GM19035 (cell line): Measurements from ENCODE around the gene SULF2.

Source experiments
- ATAC-seq: cut with Tn5 transposase; IDR thresholded peaks from one replicate; pipeline ENCODE4 v1.9.1; 2021; ENCODE audit not compliant: unreplicated experiment

SULF2 gene

GRCh38 chr20:47672886-47673670, 112.2 kb downstream of the SULF2 start:
- no peak for ATAC-seq

- ATAC-seq, result no peak
These were observed 113.1 kb downstream of the SULF2 start for GRCh38 chr20:47672166-47672565.

- ATAC-seq, result no peak
These were observed 114.4 kb downstream of the SULF2 start for GRCh38 chr20:47670913-47671312.

GRCh38 chr20:47669927-47670890, 115.1 kb downstream of the SULF2 start:
- ATAC-seq, result no peak

DNA sequence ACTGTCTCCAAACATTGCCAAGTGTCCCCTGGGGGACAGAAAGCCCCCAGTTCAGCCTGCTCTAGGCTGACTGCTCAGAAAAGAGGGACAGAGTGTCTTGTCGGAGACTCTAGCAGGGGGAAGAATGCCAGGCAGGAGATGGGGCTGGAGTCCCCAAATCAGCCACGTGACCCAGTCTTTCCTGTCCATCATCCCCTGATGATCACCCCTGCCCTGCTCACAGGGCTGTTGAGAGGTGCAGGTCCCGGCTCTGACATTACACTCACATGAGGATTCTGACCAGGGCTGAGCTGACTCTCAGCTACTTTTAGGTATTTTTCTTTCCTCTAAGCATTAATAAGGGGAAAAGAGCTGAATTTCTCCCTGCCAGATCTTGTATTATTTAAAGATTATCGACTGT, 115.8 kb downstream of the SULF2 start:
- no peak for ATAC-seq

GRCh38 chr20:47669152-47669425, 116.2 kb downstream of the SULF2 start:
- no peak for ATAC-seq

DNA sequence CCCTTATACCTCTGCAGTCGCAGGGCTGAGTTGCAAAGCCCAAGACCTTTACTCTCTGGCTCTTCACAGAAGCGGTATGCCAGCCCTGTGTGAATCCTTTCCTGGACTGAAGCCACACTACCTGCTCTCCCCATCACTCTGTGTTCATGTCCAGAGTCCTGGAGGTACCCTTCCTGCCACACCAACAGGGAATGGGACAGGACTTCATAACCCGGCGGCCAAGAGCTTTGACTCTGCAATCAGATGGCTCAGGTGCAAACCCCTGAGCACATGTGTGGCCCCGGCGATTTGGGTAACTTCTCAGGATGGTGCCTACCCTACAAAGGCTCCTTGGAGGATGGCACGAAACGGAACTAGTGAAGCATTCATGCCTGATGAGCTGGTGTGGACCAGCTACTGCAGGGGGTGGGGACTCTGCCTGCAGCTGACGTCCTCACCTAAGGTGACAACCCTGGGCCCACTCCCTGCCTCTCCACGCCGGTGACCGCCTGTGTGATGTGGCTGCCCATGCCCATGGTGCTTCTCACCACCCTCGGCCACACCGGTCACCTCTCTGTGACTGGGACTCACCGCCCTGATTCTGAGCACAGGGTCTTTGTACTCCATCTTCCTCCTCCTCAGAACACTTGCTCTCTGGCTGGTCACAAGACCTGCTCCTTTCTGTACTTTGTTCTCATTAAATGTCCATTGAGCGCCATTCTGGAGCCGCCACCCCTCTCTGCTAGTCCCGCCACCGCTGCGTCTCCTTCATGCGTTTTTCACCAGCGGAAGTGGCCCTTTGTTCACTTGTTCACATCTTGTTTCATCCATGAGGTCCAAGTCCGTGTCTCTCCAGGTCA, 116.7 kb downstream of the SULF2 start:
- no peak for ATAC-seq

GRCh38 chr20:47667531-47668312, 117.6 kb downstream of the SULF2 start:
- ATAC-seq, result no peak

DNA sequence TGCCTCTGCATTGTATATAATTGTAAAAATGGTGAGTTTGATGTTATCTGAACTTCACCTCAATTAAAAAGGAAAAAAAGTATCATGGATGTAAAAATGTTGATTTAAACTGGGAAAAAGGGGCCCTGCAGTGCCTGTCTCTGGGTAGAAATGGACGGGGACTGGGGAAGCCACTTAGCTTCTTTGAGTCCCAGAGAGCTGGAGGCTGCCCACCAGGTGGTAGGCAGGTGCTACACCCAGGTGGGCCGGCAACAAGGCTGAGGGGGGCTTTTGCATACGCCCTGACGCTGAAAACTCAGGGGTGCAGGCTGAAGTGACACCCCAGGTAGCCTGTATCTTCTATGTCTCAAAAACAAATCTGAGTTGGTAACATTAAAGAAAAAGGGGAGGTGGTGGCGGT, 118.2 kb downstream of the SULF2 start:
- ATAC-seq, result no peak

- ATAC-seq, result no peak
These were observed 119.0 kb downstream of the SULF2 start for GRCh38 chr20:47666304-47666703.

DNA sequence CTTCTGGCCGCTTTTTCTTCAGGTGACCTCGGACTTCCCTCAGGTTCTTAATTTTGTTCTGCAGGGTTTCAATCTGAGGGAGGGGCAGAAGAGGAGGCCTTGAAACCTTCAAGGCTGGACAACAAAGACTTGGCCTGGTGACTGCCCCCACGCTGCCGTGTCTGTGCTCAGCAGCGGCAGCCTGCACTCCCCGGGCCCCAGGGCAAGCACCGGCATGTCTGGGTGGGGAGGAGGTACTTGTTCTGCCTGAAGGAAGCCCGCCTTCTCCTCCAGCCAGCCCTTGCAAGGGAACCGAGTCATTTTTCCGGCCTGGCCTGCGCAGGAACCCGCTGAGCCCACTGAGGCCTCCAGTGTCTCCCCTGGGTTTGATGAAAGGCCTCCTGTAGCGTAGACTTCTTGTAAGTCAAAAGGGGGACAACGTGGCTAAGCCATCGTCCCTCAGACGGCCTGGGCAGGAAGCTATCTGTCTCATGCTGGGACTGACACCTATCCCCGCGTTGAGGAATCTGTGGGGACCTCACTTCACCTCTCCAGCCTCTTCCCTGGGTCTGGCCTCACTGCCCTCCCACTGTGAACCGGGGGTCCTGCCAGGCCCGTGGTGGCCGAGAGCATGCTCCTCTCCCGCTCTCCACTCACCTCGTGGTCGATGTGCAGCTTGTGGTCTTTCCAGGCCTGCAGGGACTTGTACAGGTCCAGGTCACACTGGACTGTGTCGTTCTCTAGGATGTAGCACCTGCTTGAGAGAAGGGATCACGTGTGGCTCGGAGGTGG, 119.9 kb downstream of the SULF2 start:
- no peak for ATAC-seq

DNA sequence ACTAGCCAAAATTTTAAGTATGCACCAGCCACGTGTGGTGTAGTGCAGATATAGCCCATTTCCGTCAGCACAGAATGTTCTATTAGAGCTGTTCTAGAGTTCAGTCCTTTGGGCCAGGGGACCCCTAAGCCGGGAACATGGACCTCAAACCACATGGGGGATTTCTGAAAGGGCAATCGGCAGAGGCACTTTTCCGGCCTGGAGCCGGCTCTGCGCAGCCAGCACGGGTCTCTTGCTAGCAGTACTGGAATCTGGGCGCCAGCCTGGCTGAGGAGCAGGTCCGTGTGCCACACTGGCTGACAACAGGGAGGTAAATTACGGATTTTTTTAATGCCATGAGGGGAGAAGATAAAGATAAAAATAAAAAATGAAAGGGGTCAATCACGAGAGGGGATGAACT, 120.5 kb downstream of the SULF2 start:
- ATAC-seq, result no peak

GRCh38 chr20:47664068-47664437, 121.2 kb downstream of the SULF2 start:
- ATAC-seq, result no peak

- ATAC-seq, result no peak
These were observed 121.8 kb downstream of the SULF2 start for GRCh38 chr20:47663354-47664067.

DNA sequence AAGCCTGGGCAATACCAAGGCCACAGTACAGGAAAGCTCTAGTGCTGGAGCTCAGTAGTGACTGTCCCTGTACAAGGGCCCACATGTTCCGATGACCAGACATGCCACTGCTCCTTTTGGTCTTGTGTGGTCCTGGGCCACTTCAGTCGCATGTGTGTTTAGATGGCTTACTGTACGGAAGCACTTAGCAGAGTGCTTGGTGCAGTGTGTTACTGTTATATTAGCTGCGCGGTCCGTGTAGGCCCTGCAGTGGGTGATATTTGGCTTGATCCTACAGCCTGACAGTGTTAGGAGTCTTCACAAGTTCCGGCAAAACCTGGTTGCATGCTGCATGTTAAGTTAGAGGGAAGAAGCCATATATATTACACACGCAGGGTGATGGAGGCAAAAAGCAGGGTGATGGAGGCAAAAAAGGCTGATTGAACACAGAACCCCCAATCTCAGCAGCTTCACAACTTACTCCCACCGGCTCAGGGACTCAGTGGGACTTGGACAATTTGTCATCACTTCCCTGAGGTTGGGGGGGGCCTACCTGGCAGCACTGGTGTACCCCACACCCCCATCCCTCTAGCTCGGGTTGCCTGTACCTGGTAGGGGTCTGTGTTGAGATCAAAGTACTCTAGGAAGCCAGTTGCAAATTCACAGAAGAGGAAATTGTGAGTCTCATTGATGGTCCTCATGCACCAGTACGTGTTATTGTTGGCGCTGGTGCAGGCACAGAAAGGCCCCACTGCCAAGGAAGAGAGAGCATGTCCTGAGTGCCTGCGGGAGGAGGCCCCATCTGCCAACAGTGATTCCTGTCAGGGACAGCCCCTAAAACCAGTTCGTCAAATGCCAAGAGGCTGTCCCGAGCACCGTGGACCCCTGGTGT, 122.6 kb downstream of the SULF2 start:
- no peak for ATAC-seq

DNA sequence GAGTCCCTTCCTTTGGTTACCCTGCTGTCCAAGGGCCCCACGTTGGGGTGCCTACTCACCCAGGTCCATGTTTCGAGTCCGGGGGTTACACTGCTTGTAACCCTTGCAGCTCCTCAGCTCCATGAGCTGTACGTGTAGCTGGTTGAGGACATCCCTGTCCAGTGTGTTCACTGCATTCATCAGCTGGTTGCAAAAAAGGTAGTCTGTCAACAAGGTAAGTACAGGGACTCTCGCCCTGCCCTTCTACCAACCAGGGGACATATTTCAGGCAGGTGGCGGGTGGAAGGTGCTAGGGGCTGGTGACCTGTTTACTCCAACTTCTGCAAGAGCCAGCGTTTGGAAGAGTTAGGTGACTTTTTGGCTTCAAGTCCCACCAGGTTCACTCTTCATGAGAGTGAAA, 123.6 kb downstream of the SULF2 start:
- ATAC-seq, result no peak

DNA sequence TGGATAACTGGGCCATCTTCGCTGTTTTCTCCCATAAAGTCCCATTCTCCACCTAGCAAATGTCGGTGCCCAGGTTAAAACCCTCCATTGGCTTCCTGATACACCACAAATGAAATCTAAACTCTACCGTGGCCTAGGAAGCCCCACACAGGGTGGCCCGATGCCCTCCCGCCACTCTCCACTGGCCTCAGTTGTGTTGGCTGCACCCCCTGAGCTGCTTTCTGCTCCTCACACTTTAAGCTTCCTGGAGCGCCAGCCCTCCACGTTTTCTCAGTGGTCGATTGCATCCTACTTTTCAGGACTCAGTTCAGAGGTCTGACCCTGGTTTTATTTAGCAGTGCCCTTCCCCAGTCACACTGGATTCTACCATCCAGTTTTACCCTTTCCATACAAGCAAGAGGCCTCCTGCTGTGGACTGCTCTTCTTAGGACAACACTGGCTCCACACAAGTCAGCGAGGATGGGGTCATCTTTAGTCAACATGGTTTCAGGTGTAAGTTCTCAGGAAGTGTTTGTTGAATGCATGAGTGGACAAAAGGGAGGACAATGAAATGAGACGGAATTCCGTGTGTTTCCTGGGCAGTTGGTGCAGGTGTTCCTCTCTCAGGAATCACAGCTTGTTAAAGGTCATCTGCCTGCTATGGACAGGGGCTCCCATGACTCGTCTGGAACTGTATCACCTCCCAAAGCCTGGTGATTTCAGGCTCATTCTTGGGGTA, 124.1 kb downstream of the SULF2 start:
- ATAC-seq, result no peak

DNA sequence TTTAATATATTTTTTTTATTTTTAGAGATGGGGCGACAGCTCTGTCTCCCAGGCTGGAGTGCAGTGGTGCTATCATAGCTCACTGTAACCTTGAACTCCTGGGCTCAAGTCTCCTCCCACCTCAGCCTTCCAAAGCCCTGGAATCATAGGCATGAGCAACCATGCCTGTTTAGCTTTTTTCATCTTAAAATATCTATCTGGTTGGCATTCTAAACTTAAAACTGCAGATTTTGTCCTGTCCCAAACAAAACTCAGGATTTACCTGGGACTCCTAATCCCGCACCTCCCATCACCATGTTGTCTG, 124.7 kb downstream of the SULF2 start:
- ATAC-seq, result no peak
